RWPE2 (cell line): Measurements from ENCODE around the gene RIMS1.
A peak's percentile ranks its signal among the peaks of the same experiment; 100 is the strongest.

Experiments
- ATAC-seq: fragments of 200-7000 bp; cut with Tn5 transposase; 3 replicates; pipeline ENCODE4 v1.9.1; 2021; ENCODE audit warnings: low read depth
- DNase-seq: peaks from one replicate; pipeline ENCODE4 v3.0.0-alpha.2; 2020; ENCODE audit warnings: low spot score
- H3K27ac ChIP-seq: fragments of 450-650 bp; 2 replicates; pipeline ENCODE4 v1.5.1; 2017; ENCODE audit warnings: mild to moderate bottlenecking; ENCODE audit not compliant: poor library complexity, severe bottlenecking
- H3K27me3 ChIP-seq: fragments of 250-450 bp; sonication (Bioruptor Pico); 2 replicates; pipeline ENCODE4 v1.5.1; 2021; ENCODE audit warnings: mild to moderate bottlenecking, moderate library complexity; ENCODE audit not compliant: insufficient read depth, poor library complexity, severe bottlenecking
- H3K36me3 ChIP-seq: fragments of 250-450 bp; sonication (Bioruptor Pico); 2 replicates; pipeline ENCODE4 v1.5.1; 2020; ENCODE audit warnings: low read depth, mild to moderate bottlenecking, moderate library complexity
- H3K4me1 ChIP-seq: fragments of 250-450 bp; sonication (Bioruptor Pico); 2 replicates; pipeline ENCODE4 v1.5.1; 2021; ENCODE audit warnings: mild to moderate bottlenecking, moderate library complexity; ENCODE audit not compliant: insufficient read depth, poor library complexity, severe bottlenecking
- H3K4me3 ChIP-seq: fragments of 250-450 bp; sonication (Bioruptor Pico); 2 replicates; pipeline ENCODE4 v1.5.1; 2021; ENCODE audit warnings: mild to moderate bottlenecking, moderate library complexity; ENCODE audit not compliant: severe bottlenecking
- H3K9me3 ChIP-seq: fragments of 250-450 bp; sonication (Bioruptor Pico); 2 replicates; pipeline ENCODE4 v1.5.1; 2021; ENCODE audit warnings: mild to moderate bottlenecking, moderate library complexity; ENCODE audit not compliant: severe bottlenecking
- TF ChIP-seq, protein P1 (sequence below): fragments of 450-650 bp; IDR thresholded peaks from one replicate; pipeline ENCODE4 v1.5.1; 2017; ENCODE audit warnings: mild to moderate bottlenecking, moderate library complexity; ENCODE audit not compliant: poor library complexity, severe bottlenecking

RIMS1 gene

DNA sequence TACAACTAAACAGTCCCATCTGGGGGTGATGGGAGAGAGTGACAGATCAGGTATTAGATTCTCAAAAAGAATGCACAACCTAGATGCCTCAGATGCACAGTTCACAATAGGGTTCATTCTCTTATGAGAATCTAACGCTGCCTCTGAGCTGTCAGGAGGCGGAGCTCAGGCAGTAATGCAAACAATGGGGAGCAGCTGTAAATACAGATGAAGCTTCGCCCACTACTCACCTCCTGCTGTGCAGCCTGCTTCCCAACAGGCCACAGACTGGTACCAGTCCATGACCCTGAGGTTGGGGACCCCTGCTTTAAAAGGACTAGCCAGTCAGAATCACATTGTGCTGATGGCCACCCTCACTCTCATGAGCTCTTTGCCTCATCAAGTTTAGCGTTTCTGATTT lies 488.5 kb downstream of the RIMS1 start:
- no peaks in the 10 kb centered on the region for H3K4me1 ChIP-seq
- ATAC-seq: 0 out of 3 replicates have a peak, but pooled peaks have one; percentile 12
- no peak overlapping the region for H3K4me3 ChIP-seq
- H3K27ac ChIP-seq: no peak overlapping the region
- H3K9me3 ChIP-seq: no peaks in the 10 kb centered on the region
- DNase-seq: no peak
- H3K27me3 ChIP-seq: no peaks in the 10 kb centered on the region
- H3K36me3 ChIP-seq: no peaks in the 10 kb centered on the region
- TF ChIP-seq, protein P1, sequence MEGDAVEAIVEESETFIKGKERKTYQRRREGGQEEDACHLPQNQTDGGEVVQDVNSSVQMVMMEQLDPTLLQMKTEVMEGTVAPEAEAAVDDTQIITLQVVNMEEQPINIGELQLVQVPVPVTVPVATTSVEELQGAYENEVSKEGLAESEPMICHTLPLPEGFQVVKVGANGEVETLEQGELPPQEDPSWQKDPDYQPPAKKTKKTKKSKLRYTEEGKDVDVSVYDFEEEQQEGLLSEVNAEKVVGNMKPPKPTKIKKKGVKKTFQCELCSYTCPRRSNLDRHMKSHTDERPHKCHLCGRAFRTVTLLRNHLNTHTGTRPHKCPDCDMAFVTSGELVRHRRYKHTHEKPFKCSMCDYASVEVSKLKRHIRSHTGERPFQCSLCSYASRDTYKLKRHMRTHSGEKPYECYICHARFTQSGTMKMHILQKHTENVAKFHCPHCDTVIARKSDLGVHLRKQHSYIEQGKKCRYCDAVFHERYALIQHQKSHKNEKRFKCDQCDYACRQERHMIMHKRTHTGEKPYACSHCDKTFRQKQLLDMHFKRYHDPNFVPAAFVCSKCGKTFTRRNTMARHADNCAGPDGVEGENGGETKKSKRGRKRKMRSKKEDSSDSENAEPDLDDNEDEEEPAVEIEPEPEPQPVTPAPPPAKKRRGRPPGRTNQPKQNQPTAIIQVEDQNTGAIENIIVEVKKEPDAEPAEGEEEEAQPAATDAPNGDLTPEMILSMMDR: no peak

DNA sequence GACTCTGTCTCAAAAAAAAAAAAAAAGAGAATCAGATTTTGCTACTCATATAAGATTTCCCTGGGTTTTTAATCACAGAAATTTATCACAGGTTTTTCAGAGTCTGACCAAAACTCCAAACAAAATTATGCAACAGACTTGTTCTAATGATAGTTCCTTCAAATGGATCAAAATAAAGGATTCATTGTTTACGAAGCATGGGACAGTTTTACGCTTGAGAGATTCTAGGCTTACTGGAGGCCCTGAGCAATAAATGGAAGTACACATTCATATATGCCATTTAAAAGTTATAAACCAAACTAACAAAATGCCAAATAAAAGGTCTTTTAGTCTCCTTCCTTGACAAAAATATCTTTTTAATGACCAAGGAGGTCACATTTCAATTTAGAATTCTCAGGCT lies 490.4 kb downstream of the RIMS1 start:
- TF ChIP-seq, protein P1: no peak
- H3K27me3 ChIP-seq: no peaks in the 10 kb centered on the region
- H3K4me3 ChIP-seq: no peak overlapping the region
- ATAC-seq: no peak
- H3K36me3 ChIP-seq: no peaks in the 10 kb centered on the region
- no peaks in the 10 kb centered on the region for H3K9me3 ChIP-seq
- no peaks in the 10 kb centered on the region for H3K4me1 ChIP-seq
- no peak for DNase-seq
- H3K27ac ChIP-seq: no peak overlapping the region

DNA sequence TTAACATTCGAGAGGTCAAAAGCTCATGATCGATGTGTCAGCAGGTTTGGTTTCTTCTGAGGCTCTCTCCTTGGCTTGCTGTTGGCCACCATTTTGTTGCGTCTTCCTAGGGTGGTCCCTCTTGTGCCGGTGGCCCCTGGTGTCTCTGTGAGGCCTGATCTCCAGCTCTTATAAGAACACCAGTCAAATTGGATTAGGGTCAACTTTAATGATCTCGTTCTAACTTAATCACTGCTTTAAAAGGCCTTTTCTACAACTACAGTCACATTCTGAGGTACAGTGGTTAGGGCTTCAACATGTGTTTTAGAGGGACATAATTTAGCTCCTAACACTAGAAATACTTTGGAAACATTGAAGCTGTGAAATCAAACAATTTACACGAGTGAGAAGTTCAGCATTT lies 494.7 kb downstream of the RIMS1 start:
- no peaks in the 10 kb centered on the region for H3K9me3 ChIP-seq
- TF ChIP-seq, protein P1: no peak
- no peak overlapping the region for H3K4me3 ChIP-seq
- H3K27ac ChIP-seq: no peak overlapping the region
- H3K4me1 ChIP-seq: no peaks in the 10 kb centered on the region
- DNase-seq: no peak
- no peaks in the 10 kb centered on the region for H3K36me3 ChIP-seq
- no peak for ATAC-seq
- no peaks in the 10 kb centered on the region for H3K27me3 ChIP-seq

DNA sequence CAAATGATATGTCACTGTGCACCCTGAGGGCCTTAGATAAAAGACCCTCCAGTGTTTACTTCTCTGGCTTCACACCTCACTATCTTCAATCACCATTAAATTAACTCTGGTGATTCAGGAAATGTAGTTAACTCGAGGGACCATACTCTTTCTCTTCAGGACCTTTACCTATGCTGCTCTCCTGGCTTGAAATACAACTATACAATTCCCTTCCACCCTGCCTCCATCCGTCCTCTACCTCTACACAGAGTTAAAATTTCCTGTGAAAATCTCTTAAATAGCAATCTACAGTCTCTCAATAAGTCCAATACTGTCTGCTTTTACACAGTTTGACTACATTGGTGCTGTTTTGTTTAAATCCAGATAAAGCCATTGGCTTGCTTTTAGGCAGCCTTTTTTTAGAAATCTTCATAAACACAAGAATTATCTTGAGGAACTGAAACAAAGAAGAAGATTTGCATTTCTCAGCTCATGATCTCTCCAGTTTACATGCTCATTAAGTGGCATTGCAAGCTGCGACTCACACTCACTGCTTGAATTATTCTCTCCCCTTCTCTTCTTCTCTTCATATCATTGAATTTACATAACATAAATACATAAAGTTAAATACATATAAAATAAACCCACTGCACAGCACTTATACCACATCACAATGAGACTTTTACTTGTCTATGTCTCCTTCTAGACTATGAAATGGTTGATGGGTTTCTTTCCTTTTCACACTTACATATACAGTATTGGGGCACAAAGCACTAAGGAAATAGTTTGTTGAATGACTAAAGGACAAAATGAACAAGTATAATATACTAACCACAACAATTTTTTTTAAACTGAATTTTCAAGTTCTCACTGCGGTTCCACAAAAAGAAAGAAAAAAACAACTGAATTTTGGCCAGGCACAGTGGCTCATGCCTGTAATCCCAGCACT lies 496.5 kb downstream of the RIMS1 start:
- Histone ChIP-seq H3K27me3 (no peaks in the 10 kb centered on the region), H3K36me3 (no peaks in the 10 kb centered on the region), H3K9me3 (no peaks in the 10 kb centered on the region), H3K4me1 (no peaks in the 10 kb centered on the region), H3K4me3 (no peak overlapping the region), H3K27ac (no peak overlapping the region)
- ATAC-seq (no peak), DNase-seq (no peak)
- TF ChIP-seq, protein P1: no peak

DNA sequence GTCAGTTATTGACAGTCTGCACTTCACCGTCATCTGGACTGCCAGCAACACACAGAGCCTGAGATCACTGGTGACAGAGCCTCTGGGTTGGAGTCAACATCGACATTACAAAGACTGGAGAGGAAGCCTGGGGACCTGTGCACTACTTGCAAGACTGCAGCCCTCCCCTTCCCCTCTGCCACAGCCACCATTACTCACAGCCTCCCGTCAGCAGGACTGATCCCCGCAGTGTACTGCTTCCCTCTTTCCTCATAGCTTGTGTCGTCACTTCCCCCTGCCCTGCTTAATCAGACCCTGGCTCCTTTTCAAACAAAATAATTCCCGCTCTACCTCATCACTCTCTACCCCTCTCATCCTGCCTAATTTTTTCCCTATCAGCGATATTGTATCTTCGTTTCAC lies 500.0 kb downstream of the RIMS1 start:
- no peak for DNase-seq
- ATAC-seq: no peak
- Histone ChIP-seq H3K9me3 (no peaks in the 10 kb centered on the region), H3K36me3 (no peaks in the 10 kb centered on the region), H3K27ac (no peak overlapping the region), H3K4me3 (no peak overlapping the region), H3K4me1 (no peaks in the 10 kb centered on the region), H3K27me3 (no peaks in the 10 kb centered on the region)
- TF ChIP-seq, protein P1: no peak
